ENCODE results near the gene STARD8.
"Not testable (repeated sequence)": the region's sequence is repeated elsewhere in the genome, so short reads cannot be mapped to it uniquely, and the experiment has no call there.

The STARD8 gene

GRCh38 chrX:68723491-68724155 is 76.2 kb downstream of the STARD8 start:
- Histone ChIP-seq H3K4me1 (ENCODE audit: insufficient read depth, low read length) (no peaks in the 10 kb centered on the region), H3K36me3 (ENCODE audit: insufficient read depth, low read length) (no peaks in the 10 kb centered on the region; the same call in none of the 2 replicates), H3K9ac (ENCODE audit: low read depth, low read length) (no peak overlapping the region), H3K9me3 (ENCODE audit: control insufficient read depth, insufficient read depth, low read length) (no peaks in the 10 kb centered on the region)

GRCh38 chrX:68724531-68725020 is 77.1 kb downstream of the STARD8 start:
- Histone ChIP-seq H3K4me1 (ENCODE audit: insufficient read depth, low read length) (no peaks in the 10 kb centered on the region), H3K36me3 (ENCODE audit: insufficient read depth, low read length) (no peaks in the 10 kb centered on the region; the same call in none of the 2 replicates), H3K9ac (ENCODE audit: low read depth, low read length) (no peak overlapping the region), H3K9me3 (ENCODE audit: control insufficient read depth, insufficient read depth, low read length) (no peaks in the 10 kb centered on the region)

- H3K36me3 ChIP-seq (ENCODE audit: insufficient read depth, low read length), result no peaks in the 10 kb centered on the region; the same call in none of the 2 replicates
- no peak overlapping the region for H3K9ac ChIP-seq (ENCODE audit: low read depth, low read length)
- H3K4me1 ChIP-seq (ENCODE audit: insufficient read depth, low read length), result no peaks in the 10 kb centered on the region
- H3K9me3 ChIP-seq (ENCODE audit: control insufficient read depth, insufficient read depth, low read length), result no peaks in the 10 kb centered on the region
These were observed 78.4 kb downstream of the STARD8 start for GRCh38 chrX:68725756-68726365.

- no peaks in the 10 kb centered on the region for H3K4me1 ChIP-seq (ENCODE audit: insufficient read depth, low read length)
- H3K36me3 ChIP-seq (ENCODE audit: insufficient read depth, low read length), result no peaks in the 10 kb centered on the region; the same call in none of the 2 replicates
- no peak overlapping the region for H3K9ac ChIP-seq (ENCODE audit: low read depth, low read length)
- H3K9me3 ChIP-seq (ENCODE audit: control insufficient read depth, insufficient read depth, low read length), result no peaks in the 10 kb centered on the region
These were observed 78.9 kb downstream of the STARD8 start for GRCh38 chrX:68726366-68726765.

- no peaks in the 10 kb centered on the region for H3K4me1 ChIP-seq (ENCODE audit: insufficient read depth, low read length)
- no peaks in the 10 kb centered on the region; the same call in 1 of the 2 replicates for H3K36me3 ChIP-seq (ENCODE audit: insufficient read depth, low read length)
- H3K9ac ChIP-seq (ENCODE audit: low read depth, low read length), result no peak overlapping the region
- no peaks in the 10 kb centered on the region for H3K9me3 ChIP-seq (ENCODE audit: control insufficient read depth, insufficient read depth, low read length)
These were observed 80.2 kb downstream of the STARD8 start for GRCh38 chrX:68727696-68728095.

- Histone ChIP-seq H3K9ac (ENCODE audit: low read depth, low read length) (no peak overlapping the region), H3K9me3 (ENCODE audit: control insufficient read depth, insufficient read depth, low read length) (no peaks in the 10 kb centered on the region), H3K4me1 (ENCODE audit: insufficient read depth, low read length) (no peaks in the 10 kb centered on the region), H3K36me3 (ENCODE audit: insufficient read depth, low read length) (no peaks in the 10 kb centered on the region; the same call in 1 of the 2 replicates)
These were observed 80.7 kb downstream of the STARD8 start for GRCh38 chrX:68728186-68728585.

GRCh38 chrX:68731254-68731653 is 83.8 kb downstream of the STARD8 start:
- Histone ChIP-seq H3K4me1 (ENCODE audit: insufficient read depth, low read length) (no peaks in the 10 kb centered on the region), H3K9me3 (ENCODE audit: control insufficient read depth, insufficient read depth, low read length) (no peaks in the 10 kb centered on the region), H3K36me3 (ENCODE audit: insufficient read depth, low read length) (no peaks in the 10 kb centered on the region), H3K9ac (ENCODE audit: low read depth, low read length) (no peak overlapping the region)

GRCh38 chrX:68732906-68733493 is 85.5 kb downstream of the STARD8 start:
- Histone ChIP-seq H3K9ac (ENCODE audit: low read depth, low read length) (no peak overlapping the region), H3K36me3 (ENCODE audit: insufficient read depth, low read length) (no peaks in the 10 kb centered on the region), H3K9me3 (ENCODE audit: control insufficient read depth, insufficient read depth, low read length) (no peaks in the 10 kb centered on the region)

GRCh38 chrX:68735266-68735665 is 87.8 kb downstream of the STARD8 start:
- Histone ChIP-seq H3K9ac (ENCODE audit: low read depth, low read length) (no peak overlapping the region), H3K4me1 (ENCODE audit: insufficient read depth, low read length) (no peaks in the 10 kb centered on the region), H3K36me3 (ENCODE audit: insufficient read depth, low read length) (no peaks in the 10 kb centered on the region), H3K9me3 (ENCODE audit: control insufficient read depth, insufficient read depth, low read length) (no peaks in the 10 kb centered on the region)

More at GRCh38 chrX:68732906-68733493, 85.5 kb downstream of the STARD8 start:
- no peaks in the 10 kb centered on the region for H3K4me1 ChIP-seq (ENCODE audit: insufficient read depth, low read length)

- H3K9me3 ChIP-seq (ENCODE audit: control insufficient read depth, insufficient read depth, low read length); H3K4me1 ChIP-seq (ENCODE audit: insufficient read depth, low read length); H3K9ac ChIP-seq (ENCODE audit: low read depth, low read length); H3K36me3 ChIP-seq (ENCODE audit: insufficient read depth, low read length): not testable (repeated sequence)
These were observed 94.4 kb downstream of the STARD8 start for GRCh38 chrX:68741864-68742263.

- no peaks in the 10 kb centered on the region for H3K36me3 ChIP-seq (ENCODE audit: insufficient read depth, low read length)
- no peaks in the 10 kb centered on the region for H3K9me3 ChIP-seq (ENCODE audit: control insufficient read depth, insufficient read depth, low read length)
- H3K4me1 ChIP-seq (ENCODE audit: insufficient read depth, low read length), result no peaks in the 10 kb centered on the region
- H3K9ac ChIP-seq (ENCODE audit: low read depth, low read length), result no peak overlapping the region
These were observed 96.3 kb downstream of the STARD8 start for GRCh38 chrX:68743754-68744153.

- H3K36me3 ChIP-seq (ENCODE audit: insufficient read depth, low read length), result no peaks in the 10 kb centered on the region
- H3K9ac ChIP-seq (ENCODE audit: low read depth, low read length), result no peak overlapping the region
- H3K4me1 ChIP-seq (ENCODE audit: insufficient read depth, low read length), result no peaks in the 10 kb centered on the region
- H3K9me3 ChIP-seq (ENCODE audit: control insufficient read depth, insufficient read depth, low read length), result no peaks in the 10 kb centered on the region
These were observed 99.5 kb downstream of the STARD8 start for GRCh38 chrX:68746988-68747387.

GRCh38 chrX:68748030-68748429 is 100.6 kb downstream of the STARD8 start:
- Histone ChIP-seq H3K9me3 (ENCODE audit: control insufficient read depth, insufficient read depth, low read length) (no peaks in the 10 kb centered on the region), H3K4me1 (ENCODE audit: insufficient read depth, low read length) (no peaks in the 10 kb centered on the region), H3K9ac (ENCODE audit: low read depth, low read length) (no peak overlapping the region), H3K36me3 (ENCODE audit: insufficient read depth, low read length) (no peaks in the 10 kb centered on the region)

- H3K9me3 ChIP-seq (ENCODE audit: control insufficient read depth, insufficient read depth, low read length), result no peaks in the 10 kb centered on the region
- H3K4me1 ChIP-seq (ENCODE audit: insufficient read depth, low read length), result no peaks in the 10 kb centered on the region
- H3K36me3 ChIP-seq (ENCODE audit: insufficient read depth, low read length), result no peaks in the 10 kb centered on the region
- no peak overlapping the region for H3K9ac ChIP-seq (ENCODE audit: low read depth, low read length)
These were observed 102.0 kb downstream of the STARD8 start for GRCh38 chrX:68749426-68749825.

- H3K9ac ChIP-seq (ENCODE audit: low read depth, low read length), result no peak overlapping the region
- H3K9me3 ChIP-seq (ENCODE audit: control insufficient read depth, insufficient read depth, low read length), result no peaks in the 10 kb centered on the region
- H3K4me1 ChIP-seq (ENCODE audit: insufficient read depth, low read length), result no peaks in the 10 kb centered on the region
- H3K36me3 ChIP-seq (ENCODE audit: insufficient read depth, low read length), result no peaks in the 10 kb centered on the region
These were observed 102.8 kb downstream of the STARD8 start for GRCh38 chrX:68750316-68750715.
